ENCODE measurements around the gene HEMK1. TPM values are rescaled to one million over a fixed set of nuclear protein-coding genes. Genes with fewer than 3 reads are reported as not detected.

The HEMK1 gene
- total RNA-seq, 2 donors from 2014 or later: 8.5 to 17.1 TPM

GRCh38 chr3:50531201-50531600, 38.1 kb upstream of the HEMK1 start:
- no peaks in the 10 kb centered on the region for H3K9me3 ChIP-seq
- TF ChIP-seq CTCF (IDR thresholded peaks at IDR 0.05): no peak
- TF ChIP-seq POLR2A (IDR thresholded peaks at IDR 0.05): no peak
- no peak for TF ChIP-seq POLR2AphosphoS5 (IDR thresholded peaks at IDR 0.05)
- H3K27me3 ChIP-seq (replicated peaks; ENCODE audit: insufficient read depth): no peaks in the 10 kb centered on the region
- no peak overlapping the region for H3K4me3 ChIP-seq
- no peaks in the 10 kb centered on the region for H3K4me1 ChIP-seq (replicated peaks)
- DNase-seq (ENCODE audit: low spot score): no peak
- H3K27ac ChIP-seq: no peak overlapping the region
- H3K36me3 ChIP-seq: no peaks in the 10 kb centered on the region
- WGBS: 98% methylated on average over 4 of the region's 4 CpGs
- intact Hi-C loops (cut with DNase I): no loop called here

DNA sequence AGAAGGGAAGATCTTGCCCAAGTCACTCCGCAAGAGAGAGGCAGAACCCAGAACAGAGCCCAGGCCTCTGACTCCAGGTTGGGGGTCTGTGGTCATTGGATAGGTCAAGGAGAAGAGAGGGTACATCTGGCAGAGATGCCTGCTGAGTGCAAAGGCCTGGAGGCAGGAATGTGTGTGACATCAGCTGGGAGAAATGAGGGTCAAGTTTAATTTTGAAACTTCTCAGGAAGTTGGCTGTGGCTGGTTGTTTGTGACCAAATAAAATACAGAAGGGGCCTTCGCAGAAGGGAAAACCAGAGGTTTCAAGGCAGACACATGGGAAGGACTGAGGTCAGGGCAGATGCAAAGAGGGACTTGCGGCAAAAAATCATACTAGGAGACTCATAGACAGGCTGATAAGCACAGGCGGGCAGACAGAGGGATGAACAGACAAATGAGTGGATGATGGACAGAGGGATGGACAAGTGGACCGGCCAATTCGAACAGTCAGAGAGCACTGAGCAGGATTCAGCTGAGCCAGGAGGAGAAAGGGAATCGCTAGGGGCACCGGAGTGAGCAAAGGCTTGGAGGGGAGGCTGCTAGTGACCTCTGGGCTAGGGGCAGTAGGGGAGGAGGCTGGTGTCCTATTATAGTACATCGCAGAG, 37.1 kb upstream of the HEMK1 start:
- no peaks in the 10 kb centered on the region for H3K36me3 ChIP-seq
- H3K27me3 ChIP-seq (replicated peaks; ENCODE audit: insufficient read depth): no peaks in the 10 kb centered on the region
- no peaks in the 10 kb centered on the region for H3K4me1 ChIP-seq (replicated peaks)
- H3K9me3 ChIP-seq: no peaks in the 10 kb centered on the region
- DNase-seq (ENCODE audit: low spot score): no peak
- no peak overlapping the region for H3K4me3 ChIP-seq
- H3K27ac ChIP-seq: no peak overlapping the region
- TF ChIP-seq CTCF (IDR thresholded peaks at IDR 0.05) (no peak), POLR2A (IDR thresholded peaks at IDR 0.05) (no peak), POLR2AphosphoS5 (IDR thresholded peaks at IDR 0.05) (no peak)
- 81% methylated on average over 9 of the region's 9 CpGs for WGBS
- intact Hi-C loops (cut with DNase I): no loop called here

- no peak for DNase-seq (ENCODE audit: low spot score)
- Histone ChIP-seq H3K36me3 (no peaks in the 10 kb centered on the region), H3K27ac (no peak overlapping the region), H3K27me3 (replicated peaks; ENCODE audit: insufficient read depth) (no peaks in the 10 kb centered on the region), H3K4me3 (no peak overlapping the region), H3K9me3 (no peaks in the 10 kb centered on the region), H3K4me1 (replicated peaks) (no peaks in the 10 kb centered on the region)
- intact Hi-C loops (cut with DNase I): no loop called here
- 80% methylated on average over 13 of the region's 13 CpGs for WGBS
- TF ChIP-seq POLR2AphosphoS5 (IDR thresholded peaks at IDR 0.05): no peak
- TF ChIP-seq POLR2A (IDR thresholded peaks at IDR 0.05): no peak
- no peak for TF ChIP-seq CTCF (IDR thresholded peaks at IDR 0.05)
These were observed 36.0 kb upstream of the HEMK1 start for GRCh38 chr3:50533316-50533715.

DNA sequence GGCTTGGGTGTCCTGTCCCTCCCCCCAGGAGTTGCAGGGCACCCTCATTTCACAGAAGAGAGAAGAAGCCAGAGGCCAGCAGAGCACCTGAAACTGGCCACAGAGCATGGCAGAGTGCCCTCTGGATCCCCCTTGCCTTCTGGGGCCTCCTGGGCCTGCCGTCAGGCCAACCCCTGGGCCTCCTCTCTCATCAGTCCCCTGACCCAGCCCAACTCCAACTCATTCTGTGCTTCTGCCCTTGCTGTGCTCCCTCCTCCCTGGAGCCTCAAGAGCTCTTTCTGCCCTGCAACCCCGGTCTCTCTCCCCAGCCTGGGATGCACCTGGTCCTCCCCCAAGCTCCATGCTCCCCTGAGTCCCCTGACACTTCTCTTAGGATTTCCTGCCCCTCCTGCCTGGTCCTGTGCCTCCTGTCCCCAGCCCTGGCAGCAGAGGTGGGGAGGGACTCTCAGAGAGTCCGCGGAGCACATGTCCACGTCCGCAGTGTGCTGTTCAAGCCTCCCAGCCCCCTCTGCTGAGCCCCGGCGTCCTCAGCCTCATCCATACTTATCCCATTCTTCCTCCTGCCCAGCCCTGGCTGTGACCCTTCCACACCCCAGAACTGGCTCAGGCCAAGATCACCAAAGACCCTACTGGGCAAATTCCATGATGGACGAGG, 35.4 kb upstream of the HEMK1 start:
- Histone ChIP-seq H3K9me3 (no peaks in the 10 kb centered on the region), H3K27ac (no peak overlapping the region), H3K4me3 (no peak overlapping the region), H3K4me1 (replicated peaks) (no peaks in the 10 kb centered on the region), H3K36me3 (no peaks in the 10 kb centered on the region), H3K27me3 (replicated peaks; ENCODE audit: insufficient read depth) (no peaks in the 10 kb centered on the region)
- 76% methylated on average over 9 of the region's 9 CpGs for WGBS
- DNase-seq (ENCODE audit: low spot score): no peak
- intact Hi-C loops (cut with DNase I): no loop called here
- no peak for TF ChIP-seq POLR2A (IDR thresholded peaks at IDR 0.05)
- TF ChIP-seq POLR2AphosphoS5 (IDR thresholded peaks at IDR 0.05): no peak
- TF ChIP-seq CTCF (IDR thresholded peaks at IDR 0.05): no peak

Data from prostate gland (tissue), 2 donors.